ENCODE results near the gene HIVEP3. TPM values are rescaled to one million over a fixed set of nuclear protein-coding genes. Genes with fewer than 3 reads are reported as not detected.
A peak's percentile ranks its signal among the peaks of the same experiment; 100 is the strongest.
"Not testable (repeated sequence)": the region's sequence is repeated elsewhere in the genome, so short reads cannot be mapped to it uniquely, and the experiment has no call there.

The HIVEP3 gene
- total RNA-seq, 1 donor from 2014 or later = 11.6 TPM

DNA sequence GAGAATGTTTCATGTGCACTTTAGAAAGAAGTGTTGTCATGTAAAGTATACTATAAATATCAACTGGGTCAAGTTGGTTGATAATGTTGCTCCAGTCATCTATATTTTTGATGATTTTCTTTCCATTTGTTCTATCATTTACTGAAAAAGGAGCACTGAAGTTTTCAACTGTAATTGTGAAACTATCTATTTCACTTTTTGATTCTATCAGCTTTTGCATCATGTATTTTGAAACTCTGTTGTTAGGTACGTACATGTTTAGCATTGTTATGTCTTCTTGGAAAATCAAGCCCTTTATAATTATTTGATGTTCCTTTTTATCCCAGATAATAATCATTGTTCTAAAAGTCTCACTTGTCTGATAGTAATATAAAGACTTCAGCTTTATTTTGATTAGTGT lies 14.4 kb upstream of the HIVEP3 start:
- TF ChIP-seq, protein P1, sequence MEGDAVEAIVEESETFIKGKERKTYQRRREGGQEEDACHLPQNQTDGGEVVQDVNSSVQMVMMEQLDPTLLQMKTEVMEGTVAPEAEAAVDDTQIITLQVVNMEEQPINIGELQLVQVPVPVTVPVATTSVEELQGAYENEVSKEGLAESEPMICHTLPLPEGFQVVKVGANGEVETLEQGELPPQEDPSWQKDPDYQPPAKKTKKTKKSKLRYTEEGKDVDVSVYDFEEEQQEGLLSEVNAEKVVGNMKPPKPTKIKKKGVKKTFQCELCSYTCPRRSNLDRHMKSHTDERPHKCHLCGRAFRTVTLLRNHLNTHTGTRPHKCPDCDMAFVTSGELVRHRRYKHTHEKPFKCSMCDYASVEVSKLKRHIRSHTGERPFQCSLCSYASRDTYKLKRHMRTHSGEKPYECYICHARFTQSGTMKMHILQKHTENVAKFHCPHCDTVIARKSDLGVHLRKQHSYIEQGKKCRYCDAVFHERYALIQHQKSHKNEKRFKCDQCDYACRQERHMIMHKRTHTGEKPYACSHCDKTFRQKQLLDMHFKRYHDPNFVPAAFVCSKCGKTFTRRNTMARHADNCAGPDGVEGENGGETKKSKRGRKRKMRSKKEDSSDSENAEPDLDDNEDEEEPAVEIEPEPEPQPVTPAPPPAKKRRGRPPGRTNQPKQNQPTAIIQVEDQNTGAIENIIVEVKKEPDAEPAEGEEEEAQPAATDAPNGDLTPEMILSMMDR (IDR thresholded peaks at IDR 0.05) = no peak
- no peak for ATAC-seq
- Histone ChIP-seq H3K4me1 (no peaks in the 10 kb centered on the region), H3K27ac (no peak overlapping the region), H3K9me3 (no peaks in the 10 kb centered on the region), H3K4me3 (no peak overlapping the region), H3K36me3 (no peaks in the 10 kb centered on the region), H3K27me3 (ENCODE audit: low read depth) (no peaks in the 10 kb centered on the region)
- intact Hi-C loops (cut with DNase I) = no loop called here
- no peak for DNase-seq

DNA sequence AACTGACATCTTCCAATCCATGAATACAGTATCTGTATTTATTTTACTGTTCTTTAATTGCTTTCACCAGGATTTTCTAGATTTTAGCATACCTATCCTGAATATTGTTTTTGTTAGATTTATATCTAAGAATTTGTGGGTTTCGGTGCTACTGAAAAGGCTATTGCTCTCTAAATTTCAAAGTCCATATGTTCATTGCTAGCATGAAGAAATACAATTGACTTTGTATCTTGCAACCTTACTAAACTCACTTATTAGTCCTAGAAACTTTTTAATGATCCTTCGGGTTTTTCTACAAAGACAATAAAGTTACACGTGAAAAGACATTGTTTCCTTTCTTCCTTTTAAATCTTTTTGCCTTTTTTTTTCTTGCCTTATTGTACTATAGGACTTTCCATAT lies 12.9 kb upstream of the HIVEP3 start:
- TF ChIP-seq, protein P1 (IDR thresholded peaks at IDR 0.05) = no peak
- Histone ChIP-seq H3K36me3 (no peaks in the 10 kb centered on the region), H3K27ac (no peak overlapping the region), H3K27me3 (ENCODE audit: low read depth) (no peaks in the 10 kb centered on the region), H3K4me3 (no peak overlapping the region), H3K4me1 (no peaks in the 10 kb centered on the region), H3K9me3 (no peaks in the 10 kb centered on the region)
- ATAC-seq (no peak), DNase-seq (no peak)
- intact Hi-C loops (cut with DNase I) = no loop called here

DNA sequence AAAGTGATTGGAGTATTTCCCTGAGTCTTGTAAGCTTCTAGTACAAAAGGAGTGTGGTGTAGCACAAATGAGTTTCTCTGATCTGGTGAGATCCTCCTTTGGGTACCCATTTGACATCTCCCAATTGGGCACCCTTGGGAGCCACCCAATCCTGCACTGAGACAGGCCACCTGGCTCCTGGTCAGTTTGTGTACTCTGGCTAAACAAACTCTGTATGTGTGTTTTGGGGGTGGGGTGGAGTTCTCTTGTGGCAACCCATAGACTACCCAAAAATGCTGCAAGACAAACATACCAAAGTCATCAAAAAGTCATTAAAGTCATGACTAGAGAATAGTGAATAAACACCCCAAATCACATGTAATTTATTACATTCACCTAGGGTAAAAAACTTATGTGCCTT lies 8.4 kb upstream of the HIVEP3 start:
- TF ChIP-seq, protein P1 (IDR thresholded peaks at IDR 0.05) = no peak
- H3K36me3 ChIP-seq = no peaks in the 10 kb centered on the region
- intact Hi-C loops (cut with DNase I) = no loop called here
- DNase-seq (no peak), ATAC-seq (peak in 1 of 2 donors; percentile 29)
- no peaks in the 10 kb centered on the region for H3K27me3 ChIP-seq (ENCODE audit: low read depth)
- H3K9me3 ChIP-seq = no peaks in the 10 kb centered on the region
- H3K4me3 ChIP-seq = no peak overlapping the region
- no peak overlapping the region for H3K27ac ChIP-seq
- no peaks in the 10 kb centered on the region for H3K4me1 ChIP-seq

DNA sequence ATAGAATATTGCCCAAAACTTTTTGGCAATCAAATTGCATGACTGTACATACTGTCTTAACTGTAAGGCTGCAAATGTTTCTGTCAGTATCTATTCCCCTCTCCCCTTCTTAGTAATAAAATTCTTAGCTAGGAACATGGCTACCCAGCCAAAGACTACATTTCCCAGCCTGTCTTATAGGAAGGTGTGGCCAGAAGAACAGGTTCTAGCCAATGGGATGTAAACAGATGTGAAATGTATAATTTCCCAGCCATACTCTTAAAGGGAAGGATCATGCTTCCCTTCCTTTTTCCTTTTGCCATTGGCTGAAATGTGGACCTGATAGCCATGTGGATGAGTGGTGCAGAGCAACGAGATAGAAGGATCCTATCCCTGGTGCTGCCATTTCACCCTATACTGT lies 7.0 kb upstream of the HIVEP3 start:
- TF ChIP-seq, protein P1 (IDR thresholded peaks at IDR 0.05) = no peak
- Histone ChIP-seq H3K4me3 (no peak overlapping the region), H3K9me3 (no peaks in the 10 kb centered on the region), H3K4me1 (no peaks in the 10 kb centered on the region), H3K27ac (no peak overlapping the region), H3K27me3 (ENCODE audit: low read depth) (no peaks in the 10 kb centered on the region), H3K36me3 (no peaks in the 10 kb centered on the region)
- no peak for DNase-seq
- ATAC-seq = no peak
- intact Hi-C loops (cut with DNase I) = no loop called here

DNA sequence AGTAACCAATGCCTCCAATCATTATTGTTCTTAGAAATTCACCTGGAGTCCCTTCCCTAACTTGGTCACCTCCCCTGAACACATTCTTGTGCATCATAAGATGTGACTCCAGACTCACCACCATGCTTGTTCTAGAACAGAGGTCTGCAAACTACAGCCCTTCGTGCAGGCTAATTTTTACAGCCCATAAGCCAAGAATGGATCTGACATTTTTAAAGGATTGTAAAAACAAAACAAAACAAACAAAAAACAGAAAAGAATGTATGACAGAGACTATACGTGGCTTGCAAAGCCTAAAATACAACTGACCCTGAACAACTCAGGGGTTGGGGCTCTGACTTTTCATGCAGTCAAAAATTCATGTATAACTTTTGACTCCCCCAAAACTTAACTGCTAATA lies 6.2 kb upstream of the HIVEP3 start:
- Histone ChIP-seq H3K4me3 (no peak overlapping the region), H3K9me3 (no peaks in the 10 kb centered on the region), H3K27ac (no peak overlapping the region), H3K4me1 (no peaks in the 10 kb centered on the region), H3K36me3 (no peaks in the 10 kb centered on the region), H3K27me3 (ENCODE audit: low read depth) (no peaks in the 10 kb centered on the region)
- DNase-seq (no peak), ATAC-seq (no peak)
- TF ChIP-seq, protein P1 (IDR thresholded peaks at IDR 0.05) = no peak
- intact Hi-C loops (cut with DNase I) = no loop called here

DNA sequence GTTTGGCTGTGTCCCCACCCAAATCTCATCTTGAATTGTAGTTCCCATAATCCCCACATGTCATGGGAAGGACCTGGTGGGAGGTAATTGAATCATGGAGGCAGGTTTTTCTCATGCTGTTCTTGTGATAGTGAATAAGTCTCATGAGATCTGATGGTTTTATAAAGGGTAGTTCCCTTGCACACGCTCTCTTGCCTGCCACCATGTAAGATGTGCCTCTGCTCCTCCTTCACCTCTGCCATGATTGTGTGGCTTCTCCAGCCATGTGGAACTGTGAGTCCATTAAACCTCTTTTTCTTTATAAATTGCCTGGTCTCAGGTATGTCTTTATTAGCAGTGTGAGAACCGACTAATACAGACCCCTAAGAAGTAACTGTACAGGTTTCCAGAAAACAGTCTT lies 2.5 kb upstream of the HIVEP3 start:
- peaks cover 32% of the 10 kb centered on the region for H3K4me1 ChIP-seq
- H3K4me3 ChIP-seq; ATAC-seq; H3K36me3 ChIP-seq; H3K27me3 ChIP-seq (ENCODE audit: low read depth); H3K9me3 ChIP-seq; intact Hi-C loops (cut with DNase I); H3K27ac ChIP-seq; DNase-seq: not testable (repeated sequence)
